Measurements from ENCODE around the gene PDZRN3.

Gene PDZRN3

GRCh38 chr3:73521734-73522336 is 102.9 kb downstream of the PDZRN3 start:
- no peak for DNase-seq (ENCODE audit: low read depth in 1 of 2, low spot score in 1 of 2)
- TF ChIP-seq CTCF (IDR thresholded peaks at IDR 0.05; ENCODE audit: insufficient read depth, low read length): no peak
- no peak for TF ChIP-seq REST (IDR thresholded peaks at IDR 0.05; ENCODE audit: insufficient replicate concordance, low read depth)
- TF ChIP-seq POLR2AphosphoS5 (IDR thresholded peaks at IDR 0.05; ENCODE audit: low read depth): no peak
- no peak for TF ChIP-seq GABPA (IDR thresholded peaks at IDR 0.05; ENCODE audit: low read depth)
- no peak for TF ChIP-seq SPI1 (IDR thresholded peaks at IDR 0.05; ENCODE audit: borderline replicate concordance, low read depth)
- Histone ChIP-seq H3K4me3 (replicated peaks; ENCODE audit: insufficient read depth, low read length) (no peak overlapping the region), H3K27me3 (ENCODE audit: insufficient read depth, poor library complexity, severe bottlenecking) (peaks cover 7% of the 10 kb centered on the region), H3K27ac (replicated peaks) (no peak overlapping the region)

GRCh38 chr3:73520931-73521461 is 103.7 kb downstream of the PDZRN3 start:
- H3K27ac ChIP-seq (replicated peaks): no peak overlapping the region
- DNase-seq (ENCODE audit: low read depth in 1 of 2, low spot score in 1 of 2): no peak
- H3K27me3 ChIP-seq (ENCODE audit: insufficient read depth, poor library complexity, severe bottlenecking): peaks cover 7% of the 10 kb centered on the region
- no peak for TF ChIP-seq SPI1 (IDR thresholded peaks at IDR 0.05; ENCODE audit: borderline replicate concordance, low read depth)
- TF ChIP-seq POLR2AphosphoS5 (IDR thresholded peaks at IDR 0.05; ENCODE audit: low read depth): no peak
- TF ChIP-seq GABPA (IDR thresholded peaks at IDR 0.05; ENCODE audit: low read depth): no peak
- TF ChIP-seq CTCF (IDR thresholded peaks at IDR 0.05; ENCODE audit: insufficient read depth, low read length): no peak
- TF ChIP-seq REST (IDR thresholded peaks at IDR 0.05; ENCODE audit: insufficient replicate concordance, low read depth): no peak
- H3K4me3 ChIP-seq (replicated peaks; ENCODE audit: insufficient read depth, low read length): no peak overlapping the region

GRCh38 chr3:73516631-73517030 is 108.1 kb downstream of the PDZRN3 start:
- no peak for DNase-seq (ENCODE audit: low read depth in 1 of 2, low spot score in 1 of 2)
- Histone ChIP-seq H3K4me3 (replicated peaks; ENCODE audit: insufficient read depth, low read length) (no peak overlapping the region), H3K27me3 (ENCODE audit: insufficient read depth, poor library complexity, severe bottlenecking) (no peaks in the 10 kb centered on the region), H3K27ac (replicated peaks) (no peak overlapping the region)
- TF ChIP-seq REST (IDR thresholded peaks at IDR 0.05; ENCODE audit: insufficient replicate concordance, low read depth) (no peak), POLR2AphosphoS5 (IDR thresholded peaks at IDR 0.05; ENCODE audit: low read depth) (no peak), SPI1 (IDR thresholded peaks at IDR 0.05; ENCODE audit: borderline replicate concordance, low read depth) (no peak), CTCF (IDR thresholded peaks at IDR 0.05; ENCODE audit: insufficient read depth, low read length) (no peak), GABPA (IDR thresholded peaks at IDR 0.05; ENCODE audit: low read depth) (no peak)
